Measurements from ENCODE around the gene GALNT5. TPM values are rescaled to one million over a fixed set of nuclear protein-coding genes. Genes with fewer than 3 reads are reported as not detected.

Gene GALNT5
- total and polyA plus RNA-seq, 4 donors, result under 0.01 to 5.3 (median 0.01) TPM; not detected in 1

DNA sequence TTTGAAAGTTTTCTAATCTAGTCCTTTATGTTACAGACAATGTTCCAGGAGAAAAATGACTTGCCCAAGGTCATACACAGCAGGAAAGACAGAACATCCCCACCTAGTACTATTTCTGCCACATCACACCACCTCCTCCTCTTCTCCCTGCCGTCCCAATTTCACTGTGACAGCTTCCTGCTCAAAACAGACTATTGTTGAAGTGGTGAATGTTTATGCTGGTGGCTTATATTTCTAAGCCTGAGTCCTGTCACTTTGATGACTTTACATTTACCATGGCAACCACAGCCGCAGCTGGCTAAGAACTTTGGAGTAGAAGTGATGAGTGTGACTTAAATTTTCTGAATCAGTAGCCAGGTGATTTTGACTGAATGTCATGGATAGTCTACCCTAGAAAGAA, 10.0 kb downstream of the GALNT5 start:
- Histone ChIP-seq H3K27ac (ENCODE audit: low read depth in 1 of 2, low read length in 2 of 2) (no peak overlapping the region), H3K4me1 (ENCODE audit: control insufficient read depth in 4 of 4, insufficient read depth in 4 of 4, low read length in 3 of 4) (no peaks in the 10 kb centered on the region), H3K4me3 (ENCODE audit: low read depth in 1 of 3, low read length in 3 of 3) (no peak overlapping the region), H3K9ac (ENCODE audit: low read depth in 1 of 2, low read length in 2 of 2) (no peak overlapping the region), H3K27me3 (ENCODE audit: control insufficient read depth in 4 of 4, insufficient read depth in 4 of 4, low read length in 3 of 4) (no peaks in the 10 kb centered on the region), H3K36me3 (ENCODE audit: control insufficient read depth in 4 of 4, insufficient read depth in 3 of 4, low read depth in 1 of 4, low read length in 3 of 4) (no peaks in the 10 kb centered on the region), H3K9me3 (ENCODE audit: control insufficient read depth in 4 of 4, low read length in 3 of 4) (no peaks in the 10 kb centered on the region)
- DNase-seq (ENCODE audit: low spot score), result no peak
- TF ChIP-seq TAF1 (conservative IDR thresholded peaks at IDR 0.05) (no peak), RAD21 (IDR thresholded peaks at IDR 0.05) (no peak)
- TF ChIP-seq, protein P1, sequence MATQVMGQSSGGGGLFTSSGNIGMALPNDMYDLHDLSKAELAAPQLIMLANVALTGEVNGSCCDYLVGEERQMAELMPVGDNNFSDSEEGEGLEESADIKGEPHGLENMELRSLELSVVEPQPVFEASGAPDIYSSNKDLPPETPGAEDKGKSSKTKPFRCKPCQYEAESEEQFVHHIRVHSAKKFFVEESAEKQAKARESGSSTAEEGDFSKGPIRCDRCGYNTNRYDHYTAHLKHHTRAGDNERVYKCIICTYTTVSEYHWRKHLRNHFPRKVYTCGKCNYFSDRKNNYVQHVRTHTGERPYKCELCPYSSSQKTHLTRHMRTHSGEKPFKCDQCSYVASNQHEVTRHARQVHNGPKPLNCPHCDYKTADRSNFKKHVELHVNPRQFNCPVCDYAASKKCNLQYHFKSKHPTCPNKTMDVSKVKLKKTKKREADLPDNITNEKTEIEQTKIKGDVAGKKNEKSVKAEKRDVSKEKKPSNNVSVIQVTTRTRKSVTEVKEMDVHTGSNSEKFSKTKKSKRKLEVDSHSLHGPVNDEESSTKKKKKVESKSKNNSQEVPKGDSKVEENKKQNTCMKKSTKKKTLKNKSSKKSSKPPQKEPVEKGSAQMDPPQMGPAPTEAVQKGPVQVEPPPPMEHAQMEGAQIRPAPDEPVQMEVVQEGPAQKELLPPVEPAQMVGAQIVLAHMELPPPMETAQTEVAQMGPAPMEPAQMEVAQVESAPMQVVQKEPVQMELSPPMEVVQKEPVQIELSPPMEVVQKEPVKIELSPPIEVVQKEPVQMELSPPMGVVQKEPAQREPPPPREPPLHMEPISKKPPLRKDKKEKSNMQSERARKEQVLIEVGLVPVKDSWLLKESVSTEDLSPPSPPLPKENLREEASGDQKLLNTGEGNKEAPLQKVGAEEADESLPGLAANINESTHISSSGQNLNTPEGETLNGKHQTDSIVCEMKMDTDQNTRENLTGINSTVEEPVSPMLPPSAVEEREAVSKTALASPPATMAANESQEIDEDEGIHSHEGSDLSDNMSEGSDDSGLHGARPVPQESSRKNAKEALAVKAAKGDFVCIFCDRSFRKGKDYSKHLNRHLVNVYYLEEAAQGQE (IDR thresholded peaks at IDR 0.05), result no peak
- TF ChIP-seq, protein P2, sequence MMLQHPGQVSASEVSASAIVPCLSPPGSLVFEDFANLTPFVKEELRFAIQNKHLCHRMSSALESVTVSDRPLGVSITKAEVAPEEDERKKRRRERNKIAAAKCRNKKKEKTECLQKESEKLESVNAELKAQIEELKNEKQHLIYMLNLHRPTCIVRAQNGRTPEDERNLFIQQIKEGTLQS (IDR thresholded peaks at IDR 0.05), result no peak
- TF ChIP-seq, protein P3, sequence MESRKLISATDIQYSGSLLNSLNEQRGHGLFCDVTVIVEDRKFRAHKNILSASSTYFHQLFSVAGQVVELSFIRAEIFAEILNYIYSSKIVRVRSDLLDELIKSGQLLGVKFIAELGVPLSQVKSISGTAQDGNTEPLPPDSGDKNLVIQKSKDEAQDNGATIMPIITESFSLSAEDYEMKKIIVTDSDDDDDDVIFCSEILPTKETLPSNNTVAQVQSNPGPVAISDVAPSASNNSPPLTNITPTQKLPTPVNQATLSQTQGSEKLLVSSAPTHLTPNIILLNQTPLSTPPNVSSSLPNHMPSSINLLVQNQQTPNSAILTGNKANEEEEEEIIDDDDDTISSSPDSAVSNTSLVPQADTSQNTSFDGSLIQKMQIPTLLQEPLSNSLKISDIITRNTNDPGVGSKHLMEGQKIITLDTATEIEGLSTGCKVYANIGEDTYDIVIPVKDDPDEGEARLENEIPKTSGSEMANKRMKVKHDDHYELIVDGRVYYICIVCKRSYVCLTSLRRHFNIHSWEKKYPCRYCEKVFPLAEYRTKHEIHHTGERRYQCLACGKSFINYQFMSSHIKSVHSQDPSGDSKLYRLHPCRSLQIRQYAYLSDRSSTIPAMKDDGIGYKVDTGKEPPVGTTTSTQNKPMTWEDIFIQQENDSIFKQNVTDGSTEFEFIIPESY (IDR thresholded peaks at IDR 0.05), result no peak
- 67% methylated on average over 2 of the region's 2 CpGs for WGBS

DNA sequence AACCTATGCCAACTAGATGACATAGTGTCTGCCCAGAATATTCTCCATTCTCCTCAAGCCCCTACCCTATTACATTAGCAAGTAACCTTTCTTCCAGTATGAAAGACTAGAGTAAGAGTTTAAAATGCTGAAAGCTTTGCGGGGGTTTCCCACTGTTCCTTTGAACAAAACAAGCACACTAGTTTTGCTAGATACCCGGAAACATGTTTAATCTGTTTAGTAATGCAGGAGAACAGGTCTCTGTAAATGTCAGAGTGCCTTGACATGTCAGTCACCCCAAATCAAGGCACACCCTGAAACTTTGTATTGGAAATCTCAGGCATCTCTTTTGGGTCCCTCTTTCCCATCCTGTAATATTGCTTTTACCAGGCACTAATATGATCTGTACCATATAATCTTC, 11.6 kb downstream of the GALNT5 start:
- no peaks in the 10 kb centered on the region for H3K9me3 ChIP-seq (ENCODE audit: control insufficient read depth in 4 of 4, low read length in 3 of 4)
- TF ChIP-seq, protein P4, sequence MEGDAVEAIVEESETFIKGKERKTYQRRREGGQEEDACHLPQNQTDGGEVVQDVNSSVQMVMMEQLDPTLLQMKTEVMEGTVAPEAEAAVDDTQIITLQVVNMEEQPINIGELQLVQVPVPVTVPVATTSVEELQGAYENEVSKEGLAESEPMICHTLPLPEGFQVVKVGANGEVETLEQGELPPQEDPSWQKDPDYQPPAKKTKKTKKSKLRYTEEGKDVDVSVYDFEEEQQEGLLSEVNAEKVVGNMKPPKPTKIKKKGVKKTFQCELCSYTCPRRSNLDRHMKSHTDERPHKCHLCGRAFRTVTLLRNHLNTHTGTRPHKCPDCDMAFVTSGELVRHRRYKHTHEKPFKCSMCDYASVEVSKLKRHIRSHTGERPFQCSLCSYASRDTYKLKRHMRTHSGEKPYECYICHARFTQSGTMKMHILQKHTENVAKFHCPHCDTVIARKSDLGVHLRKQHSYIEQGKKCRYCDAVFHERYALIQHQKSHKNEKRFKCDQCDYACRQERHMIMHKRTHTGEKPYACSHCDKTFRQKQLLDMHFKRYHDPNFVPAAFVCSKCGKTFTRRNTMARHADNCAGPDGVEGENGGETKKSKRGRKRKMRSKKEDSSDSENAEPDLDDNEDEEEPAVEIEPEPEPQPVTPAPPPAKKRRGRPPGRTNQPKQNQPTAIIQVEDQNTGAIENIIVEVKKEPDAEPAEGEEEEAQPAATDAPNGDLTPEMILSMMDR (IDR thresholded peaks at IDR 0.05; ENCODE audit: low read depth, low read length, missing input control), result no peak
- TF ChIP-seq NR2F2 (IDR thresholded peaks at IDR 0.05) (no peak), RAD21 (IDR thresholded peaks at IDR 0.05) (no peak), FOXA2 (IDR thresholded peaks at IDR 0.05) (no peak), YY1 (IDR thresholded peaks at IDR 0.05) (no peak), EGR1 (IDR thresholded peaks at IDR 0.05; ENCODE audit: low read depth in 2 of 2) (no peak), TAF1 (conservative IDR thresholded peaks at IDR 0.05) (no peak), HNF4A (conservative IDR thresholded peaks at IDR 0.05) (no peak), GABPA (IDR thresholded peaks at IDR 0.05 in 1 of 2, conservative IDR thresholded peaks at IDR 0.05 in 1 of 2) (no peak), FOXA1 (IDR thresholded peaks at IDR 0.05) (no peak)
- TF ChIP-seq, protein P5, sequence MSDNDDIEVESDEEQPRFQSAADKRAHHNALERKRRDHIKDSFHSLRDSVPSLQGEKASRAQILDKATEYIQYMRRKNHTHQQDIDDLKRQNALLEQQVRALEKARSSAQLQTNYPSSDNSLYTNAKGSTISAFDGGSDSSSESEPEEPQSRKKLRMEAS (IDR thresholded peaks at IDR 0.05), result no peak
- TF ChIP-seq, protein P3 (IDR thresholded peaks at IDR 0.05), result no peak
- H3K36me3 ChIP-seq (ENCODE audit: control insufficient read depth in 4 of 4, insufficient read depth in 3 of 4, low read depth in 1 of 4, low read length in 3 of 4), result no peaks in the 10 kb centered on the region
- H3K27ac ChIP-seq (ENCODE audit: low read depth in 1 of 2, low read length in 2 of 2), result no peak overlapping the region
- DNase-seq (ENCODE audit: low spot score), result no peak
- WGBS, result 85% methylated on average over 2 of the region's 2 CpGs
- no peak overlapping the region for H3K9ac ChIP-seq (ENCODE audit: low read depth in 1 of 2, low read length in 2 of 2)
- H3K27me3 ChIP-seq (ENCODE audit: control insufficient read depth in 4 of 4, insufficient read depth in 4 of 4, low read length in 3 of 4), result no peaks in the 10 kb centered on the region
- H3K4me3 ChIP-seq (ENCODE audit: low read depth in 1 of 3, low read length in 3 of 3), result no peak overlapping the region
- no peaks in the 10 kb centered on the region for H3K4me1 ChIP-seq (ENCODE audit: control insufficient read depth in 4 of 4, insufficient read depth in 4 of 4, low read length in 3 of 4)
